Hematopoietic multipotent progenitor cell treated with erythropoietin and hydrocortisone succinate and interleukin-3 and kit ligand, for 6 days (in vitro differentiated cells): ENCODE results near the gene B4GALNT3.

ENCODE experiments used
- DNase-seq: peaks from one replicate; pipeline ENCODE4 v3.0.0-alpha.2; 2015

B4GALNT3 gene

DNA sequence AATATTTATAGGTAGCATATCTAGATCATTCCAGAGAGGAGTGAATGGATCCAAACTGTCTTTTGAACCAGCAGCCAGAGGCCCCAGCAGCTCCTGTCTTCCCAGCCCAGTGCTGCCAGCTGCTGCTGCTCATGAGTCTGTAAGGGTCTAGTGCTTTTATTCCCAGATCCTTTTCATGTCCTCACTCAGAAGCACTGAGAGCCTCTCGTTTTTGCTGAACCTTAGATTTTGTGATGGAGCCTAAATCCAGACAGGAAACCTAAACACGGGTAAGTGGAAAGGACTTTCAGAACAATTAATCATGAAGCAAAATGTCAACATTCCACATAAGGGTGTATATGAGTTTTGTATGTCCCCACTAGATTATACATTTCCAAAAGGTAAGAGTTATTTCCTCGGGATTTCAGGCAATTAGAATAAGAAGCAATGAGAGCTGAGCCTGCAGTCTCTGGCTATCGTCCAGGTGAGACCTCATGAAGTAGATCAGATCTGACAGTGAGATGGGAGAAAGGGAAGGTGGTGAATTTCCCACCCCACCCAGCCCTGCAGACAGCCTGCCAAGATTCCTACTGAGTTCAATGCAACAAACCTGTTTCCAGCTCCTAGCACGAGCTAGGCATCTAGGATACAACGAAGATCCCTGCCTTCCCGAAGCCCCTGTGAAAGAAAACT is 119.1 kb downstream of the B4GALNT3 start:
- no peak for DNase-seq

DNA sequence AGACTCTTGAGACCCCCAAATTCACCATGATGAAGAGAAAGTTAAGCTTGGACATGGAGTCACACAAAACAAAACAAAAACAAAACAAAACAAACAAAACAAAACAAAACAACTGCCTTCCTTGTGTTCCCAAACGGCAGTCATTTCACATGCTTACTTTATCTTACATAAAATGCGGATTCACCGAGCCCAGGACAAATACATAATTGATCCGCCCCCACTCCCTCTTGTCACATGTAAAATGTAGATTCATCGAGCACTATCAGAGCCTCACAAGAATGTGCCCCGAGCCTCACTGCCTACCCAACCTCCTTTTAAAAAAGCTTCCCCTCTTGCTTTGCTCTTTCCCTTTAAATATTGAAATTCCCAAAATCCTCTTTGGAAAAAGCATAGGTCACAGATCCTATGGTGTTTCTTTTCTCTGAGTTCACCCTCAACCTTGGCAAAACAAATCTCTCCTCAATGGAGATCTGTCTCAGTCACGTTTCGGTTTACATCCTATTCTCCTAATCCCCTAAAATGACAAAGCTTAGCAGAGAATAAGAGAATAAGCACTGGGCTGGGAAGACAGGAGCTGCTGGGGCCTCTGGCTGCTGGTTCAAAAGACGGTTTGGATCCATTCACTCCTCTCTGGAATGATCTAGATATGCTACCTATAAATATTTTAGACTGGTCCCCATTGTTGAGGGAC is 119.8 kb downstream of the B4GALNT3 start:
- DNase-seq: no peak

- no peak for DNase-seq
Observed at GRCh38 chr12:580813-581212, 121.1 kb downstream of the B4GALNT3 start.

- DNase-seq: no peak
Observed at GRCh38 chr12:581321-581720, 121.6 kb downstream of the B4GALNT3 start.

DNA sequence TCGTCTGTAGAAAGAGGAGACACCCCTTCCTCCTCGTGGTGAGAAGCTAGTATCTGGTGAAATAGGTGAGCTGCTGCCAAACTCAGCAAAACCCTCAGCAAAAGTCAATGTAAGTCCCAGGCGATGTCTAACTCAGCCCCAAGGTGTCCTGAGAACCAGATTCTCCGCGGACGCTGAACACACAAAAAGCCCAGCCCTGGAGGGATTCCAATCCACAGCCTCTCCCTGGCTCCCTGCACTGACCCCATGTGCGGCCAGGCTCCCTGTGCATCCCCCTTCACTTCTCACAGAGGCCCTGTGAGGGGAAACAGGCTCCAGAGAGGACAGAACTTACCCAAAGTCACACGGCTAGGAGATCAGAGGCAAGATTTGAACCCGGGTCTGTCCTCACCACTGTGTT is 122.0 kb downstream of the B4GALNT3 start:
- no peak for DNase-seq

DNA sequence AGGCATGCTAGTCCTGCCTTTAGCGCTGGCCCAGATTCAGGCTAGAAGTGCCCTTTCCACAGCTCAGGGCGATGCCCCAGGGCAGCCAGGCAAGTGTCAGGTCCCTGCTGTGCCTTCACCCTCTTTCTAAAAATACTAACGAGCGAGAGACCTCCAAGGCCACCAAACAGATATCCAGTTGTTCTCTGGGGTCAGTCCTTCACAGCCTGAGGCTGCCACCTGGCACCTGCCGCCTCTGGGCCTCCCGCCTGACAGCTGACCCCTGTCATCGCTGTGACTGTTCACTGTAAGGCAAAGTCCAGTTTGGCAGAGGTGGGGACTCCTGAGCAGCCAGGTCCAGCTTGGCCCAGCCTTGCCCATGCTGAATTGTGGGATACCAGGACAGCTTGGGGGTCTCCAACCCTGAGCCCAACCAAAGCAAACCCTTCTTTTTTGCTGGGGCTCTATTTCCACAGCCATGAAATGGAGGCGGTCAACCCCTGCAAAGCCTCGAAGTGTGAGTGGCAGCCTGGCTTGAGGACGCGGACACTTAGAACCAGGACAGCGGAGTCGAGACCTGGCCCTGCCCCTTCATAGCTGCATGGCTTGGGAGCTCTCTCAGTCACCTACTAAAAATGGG is 123.6 kb downstream of the B4GALNT3 start:
- DNase-seq: no peak

DNA sequence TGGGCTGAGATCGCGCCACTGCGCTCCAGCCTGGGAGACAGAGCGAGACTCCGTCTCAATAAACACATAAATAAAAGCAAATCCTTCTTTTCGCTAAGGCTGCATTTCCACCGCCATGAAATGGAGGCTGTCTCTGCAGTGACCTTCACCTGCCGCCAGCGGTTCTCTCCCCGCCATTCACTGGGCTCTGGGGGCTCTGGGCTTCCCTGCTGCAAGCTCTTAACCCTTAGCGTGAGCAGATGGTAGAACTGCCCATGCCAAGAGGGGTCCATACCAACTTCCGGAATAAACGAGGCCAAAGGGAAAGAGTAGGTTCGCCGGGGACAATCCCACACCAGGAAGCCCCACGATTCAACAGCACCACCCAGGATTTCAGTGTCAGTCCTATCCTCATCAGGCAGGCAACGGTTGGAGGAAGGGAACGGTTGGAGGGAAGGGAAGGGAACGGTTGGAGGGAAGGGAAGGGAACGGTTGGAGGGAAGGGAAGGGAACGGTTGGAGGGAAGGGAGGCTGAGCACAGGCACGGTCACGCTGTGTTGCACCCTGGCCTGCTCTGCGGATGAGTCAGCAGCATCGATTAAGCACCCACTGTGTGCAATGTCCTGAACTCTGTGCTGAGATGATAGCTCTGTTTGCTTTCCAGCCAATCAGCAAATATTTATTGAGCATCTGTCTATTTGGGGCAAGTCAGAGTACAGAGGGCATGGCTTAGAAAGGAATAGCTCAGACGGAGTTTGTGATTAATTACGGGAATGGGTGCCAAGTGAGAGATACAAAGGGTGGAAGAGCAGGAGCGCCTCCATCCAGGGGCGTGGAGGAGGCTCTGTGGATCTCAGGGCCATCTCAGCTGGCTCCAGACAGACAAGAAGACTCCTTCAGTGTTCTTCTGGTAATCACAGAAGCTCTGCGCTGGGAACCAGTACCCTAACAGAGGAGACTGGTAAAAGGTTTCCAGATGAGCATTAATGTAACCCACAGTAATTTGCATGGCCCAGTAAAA is 125.6 kb downstream of the B4GALNT3 start:
- DNase-seq: no peak

DNA sequence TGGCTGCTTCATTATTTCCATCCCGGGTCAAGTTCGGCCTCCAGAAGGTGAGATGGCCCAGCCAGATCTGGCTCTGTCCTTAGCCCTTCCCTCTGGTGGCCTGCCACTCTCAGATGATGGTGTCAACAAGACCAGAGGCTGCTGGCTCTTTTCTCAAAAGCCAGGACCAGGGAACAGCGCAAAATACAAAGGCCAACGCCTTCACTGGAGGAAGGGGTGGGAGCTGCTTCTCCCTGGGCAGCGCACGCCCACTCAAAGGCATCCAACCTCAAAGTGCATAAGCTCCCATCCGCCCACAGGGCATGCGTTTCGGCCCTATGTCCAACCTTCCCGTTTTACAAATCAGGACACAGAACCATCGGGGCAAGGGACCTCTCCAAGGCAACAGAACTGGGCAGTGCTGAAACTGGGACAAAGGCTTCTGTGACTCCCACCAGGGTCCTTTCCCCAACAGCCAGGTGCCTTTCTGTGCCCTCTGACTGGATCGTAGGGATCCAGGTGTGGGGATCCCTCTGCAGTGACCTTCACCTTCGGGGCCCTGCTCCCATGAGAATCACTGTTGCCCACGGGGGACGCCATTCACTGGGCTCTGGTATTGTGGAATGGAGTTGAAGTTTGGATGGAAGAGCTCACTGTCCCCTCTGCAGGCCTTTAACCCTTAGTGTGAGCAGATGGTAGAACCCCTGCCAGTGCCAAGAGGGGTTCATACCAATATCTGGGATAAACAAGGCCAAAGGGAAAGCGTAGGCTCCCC is 126.8 kb downstream of the B4GALNT3 start:
- no peak for DNase-seq

DNA sequence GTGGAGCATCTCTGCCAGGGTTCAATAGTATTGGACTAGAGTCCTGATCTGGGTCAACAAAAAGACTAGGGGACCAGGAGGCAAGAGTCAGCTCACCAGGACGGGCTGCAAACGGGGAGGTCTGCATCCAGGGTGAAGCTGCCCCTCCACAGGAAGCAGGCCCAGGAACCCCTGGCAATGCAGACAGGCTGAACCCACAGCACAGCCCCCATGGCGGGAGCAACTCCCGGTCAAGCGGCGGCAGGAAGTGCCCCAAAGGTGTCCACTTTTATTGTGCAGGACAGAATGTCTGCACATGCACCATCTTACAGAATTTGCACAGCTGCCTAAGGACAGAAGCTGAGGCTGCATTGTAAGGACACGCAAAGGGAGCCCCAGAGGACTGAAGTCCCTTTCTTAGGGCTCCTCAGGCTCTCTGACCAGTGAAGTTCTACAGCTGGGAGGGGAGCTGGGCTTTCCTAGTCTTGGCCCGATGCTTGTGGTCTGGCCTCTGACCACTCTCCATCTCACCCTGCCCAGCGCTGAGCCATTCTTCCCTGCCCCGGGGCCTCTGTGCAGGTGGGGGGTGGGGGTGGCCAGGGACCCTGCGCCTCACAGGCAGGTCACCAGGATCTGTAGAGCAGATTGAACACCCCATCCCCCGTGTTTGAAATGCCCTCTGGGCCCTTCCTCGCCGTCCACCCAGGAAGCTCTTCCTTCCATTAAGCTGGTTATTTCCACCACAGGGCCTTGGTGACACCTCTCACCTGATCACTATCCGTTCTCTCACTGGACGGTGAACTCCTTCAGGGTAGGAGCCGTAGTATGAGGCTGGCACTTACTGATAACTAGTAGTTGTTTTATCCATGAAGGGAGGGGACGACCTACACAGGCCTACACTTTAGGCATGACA is 127.6 kb downstream of the B4GALNT3 start:
- peak; percentile 93 for DNase-seq

- no peak for DNase-seq
Observed at GRCh38 chr12:588024-588322, 128.2 kb downstream of the B4GALNT3 start.

DNA sequence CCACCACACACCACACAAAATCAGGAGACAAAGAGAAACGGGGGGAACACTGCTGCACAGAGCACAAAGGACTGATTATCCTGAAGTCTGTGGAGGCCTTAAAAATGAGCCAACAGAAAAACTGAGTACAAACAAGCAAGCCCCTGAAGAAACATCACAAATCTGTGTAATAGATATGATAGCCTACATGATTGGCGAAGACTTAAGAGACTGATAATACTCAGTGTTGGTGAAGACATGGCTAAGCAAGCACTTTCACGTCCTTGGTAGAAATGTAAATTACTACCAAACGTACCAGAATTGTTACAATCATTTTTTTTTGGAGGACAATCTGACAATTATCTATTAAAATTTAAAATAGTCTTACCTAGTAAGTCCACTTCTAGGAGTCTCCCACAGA is 128.9 kb downstream of the B4GALNT3 start:
- DNase-seq: no peak

- peak; percentile 58 for DNase-seq
Observed at GRCh38 chr12:590206-590750, 130.5 kb downstream of the B4GALNT3 start.

DNA sequence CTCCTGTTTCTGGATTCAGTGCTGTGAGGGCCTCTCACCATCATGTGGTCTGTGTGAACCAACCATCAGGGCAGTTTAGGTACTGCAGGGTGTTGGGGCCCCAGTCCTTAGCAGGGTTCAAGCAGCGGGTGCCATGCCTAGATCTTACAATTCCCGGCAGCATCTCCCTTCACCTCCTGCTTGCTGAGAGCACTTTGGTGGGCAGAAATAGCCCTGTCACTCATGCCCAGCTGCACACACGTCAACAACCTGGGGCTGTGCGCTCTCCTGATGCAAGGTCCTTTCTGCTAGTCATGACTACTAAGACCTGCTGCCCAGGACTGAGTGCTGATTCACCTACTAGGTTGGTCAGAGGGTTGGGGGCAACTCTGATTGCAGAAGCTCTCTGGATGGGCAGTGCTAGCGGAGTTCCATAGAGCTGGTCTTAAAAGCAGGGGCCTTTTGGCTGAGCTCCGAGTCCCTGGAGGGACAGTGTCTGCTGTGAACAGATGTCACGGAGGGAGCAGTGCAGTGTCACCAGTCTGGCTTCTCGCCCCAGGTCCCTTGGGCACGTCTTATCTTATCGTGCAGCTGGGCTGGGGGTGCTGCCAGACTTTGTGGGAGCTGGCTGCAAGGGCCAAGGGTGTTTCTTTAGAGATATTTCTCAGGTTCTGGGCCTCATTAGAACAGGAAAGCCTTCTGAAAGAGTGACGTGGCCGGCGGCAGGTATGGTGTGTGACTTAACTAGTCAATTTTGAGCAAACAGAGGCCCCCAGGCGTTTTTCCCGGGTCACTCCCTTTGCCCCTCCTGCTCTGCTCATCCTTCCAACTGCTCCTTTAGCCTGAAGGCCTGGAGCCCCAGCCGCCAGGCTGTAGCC is 131.7 kb downstream of the B4GALNT3 start:
- DNase-seq: peak; percentile 99

- DNase-seq: peak; percentile 72
Observed at GRCh38 chr12:592024-592505, 132.3 kb downstream of the B4GALNT3 start.

DNA sequence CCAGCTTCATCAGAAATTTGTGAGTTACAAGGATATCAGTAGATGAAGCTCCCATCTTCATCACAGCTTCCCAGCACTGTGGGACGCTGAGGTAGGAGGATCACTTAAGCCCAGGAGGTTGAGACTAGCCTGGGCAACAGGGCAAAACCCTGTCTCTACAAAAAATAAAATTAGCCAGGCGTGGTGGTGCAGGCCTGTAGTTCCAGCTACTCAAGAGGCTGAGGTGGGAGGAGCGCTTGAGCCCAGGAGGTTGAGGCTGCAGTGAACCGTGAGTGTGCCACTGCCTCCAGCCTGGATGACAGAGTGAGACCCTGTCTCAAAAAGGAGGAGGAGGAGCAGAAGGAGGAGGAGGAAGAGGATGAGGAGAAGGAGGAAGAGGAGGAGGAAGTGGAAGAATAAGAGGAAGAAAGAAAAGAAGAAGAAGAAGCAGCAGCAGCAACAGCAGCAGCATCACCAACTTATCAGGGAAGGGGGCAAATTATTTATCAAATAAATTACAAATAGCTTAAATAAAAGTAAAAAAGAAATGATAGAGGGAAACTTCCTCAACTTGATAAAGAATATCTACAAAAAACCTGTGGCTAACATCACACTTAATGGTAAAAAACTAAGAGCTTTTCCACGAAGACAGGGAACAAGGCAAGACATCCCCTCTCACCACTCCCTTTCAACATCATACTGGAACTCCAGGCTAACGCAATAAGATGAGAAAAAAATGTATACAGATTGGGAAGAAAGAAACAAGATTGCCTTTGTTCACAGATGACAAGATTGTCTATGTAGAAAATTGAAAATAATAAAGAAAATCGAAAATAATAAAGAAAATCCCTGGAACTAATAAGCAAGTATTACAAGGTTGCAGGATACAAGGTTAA is 133.9 kb downstream of the B4GALNT3 start:
- no peak for DNase-seq

GRCh38 chr12:597926-598568 is 138.3 kb downstream of the B4GALNT3 start:
- peak; percentile 48 for DNase-seq

GRCh38 chr12:599756-600155 is 140.0 kb downstream of the B4GALNT3 start:
- no peak for DNase-seq

- no peak for DNase-seq
Observed at GRCh38 chr12:601976-602699, 142.4 kb downstream of the B4GALNT3 start.
